HG02870 (cell line): ENCODE measurements around the gene CORO1A.
"Not testable (repeated sequence)": the region's sequence is repeated elsewhere in the genome, so short reads cannot be mapped to it uniquely, and the experiment has no call there.

Source experiments
- ATAC-seq: cut with Tn5 transposase; IDR thresholded peaks from one replicate; pipeline ENCODE4 v1.9.1; 2021; ENCODE audit warnings: mild to moderate bottlenecking, moderate library complexity; ENCODE audit not compliant: unreplicated experiment

CORO1A gene

GRCh38 chr16:30199049-30199448 lies 15.6 kb downstream of the CORO1A start, which contains the start of gene SULT1A3:
Gene SULT1A3, plus strand, starts transcription at chr16:30199255. Its CDS starts 1,474 bp downstream, at chr16:30200729.
- ATAC-seq, result not testable (repeated sequence)

- ATAC-seq, result not testable (repeated sequence)
Measured at GRCh38 chr16:30199608-30200343, 16.4 kb downstream of the CORO1A start.

GRCh38 chr16:30205541-30206236 lies 22.3 kb downstream of the CORO1A start:
- not testable (repeated sequence) for ATAC-seq

GRCh38 chr16:30206252-30206651 lies 22.9 kb downstream of the CORO1A start:
- ATAC-seq, result not testable (repeated sequence)

GRCh38 chr16:30207063-30207704 lies 23.8 kb downstream of the CORO1A start:
- not testable (repeated sequence) for ATAC-seq

- not testable (repeated sequence) for ATAC-seq
Measured at GRCh38 chr16:30209032-30209431, 25.6 kb downstream of the CORO1A start.

DNA sequence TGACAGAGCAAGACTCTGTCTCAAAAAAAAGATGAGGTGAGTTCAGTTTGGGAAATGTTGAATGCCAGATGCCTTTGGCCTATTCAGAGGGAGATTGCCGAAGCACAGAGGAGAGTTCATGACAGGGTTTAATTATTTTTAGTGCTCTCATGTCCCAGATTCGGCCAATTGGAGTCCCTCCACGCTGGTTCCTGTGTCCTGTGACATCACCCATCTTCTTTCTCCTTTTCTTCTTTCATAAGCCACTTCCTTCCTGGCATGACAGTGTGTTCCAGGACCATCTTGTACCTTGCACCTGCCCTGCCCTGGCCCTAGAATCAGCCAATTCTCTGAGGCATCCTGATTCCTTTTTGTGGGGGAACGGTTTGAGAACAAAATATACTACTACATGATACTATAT lies 28.0 kb downstream of the CORO1A start:
- not testable (repeated sequence) for ATAC-seq

DNA sequence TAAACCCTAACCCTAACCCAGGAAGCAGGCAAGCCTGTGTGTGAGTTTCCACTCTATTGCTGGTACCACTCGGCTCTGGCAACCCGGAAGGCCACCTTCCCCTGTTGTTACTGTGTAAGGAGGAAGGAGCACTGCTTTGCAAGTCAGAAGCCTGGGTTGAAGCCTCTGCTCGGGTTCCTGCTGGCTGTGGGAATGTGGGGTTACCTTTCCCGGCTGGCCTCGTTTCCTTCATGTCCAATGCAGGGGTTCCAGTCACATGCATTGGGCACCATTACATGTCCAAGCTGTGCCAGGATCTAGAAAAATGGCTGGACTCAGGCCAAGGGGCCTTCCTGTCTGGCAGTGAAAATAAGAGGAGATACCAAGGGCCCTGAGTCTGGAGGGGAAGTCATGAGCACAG lies 33.7 kb downstream of the CORO1A start:
- ATAC-seq, result not testable (repeated sequence)
